HepG2 (cell line): ENCODE measurements around the gene CYP4X1. TPM values are rescaled to one million over a fixed set of nuclear protein-coding genes. Genes with fewer than 3 reads are reported as not detected.

ENCODE experiments used
- ATAC-seq: fragments of 200-7000 bp; cut with Tn5 transposase; 3 replicates; pipeline ENCODE4 v1.9.1; 2020; ENCODE audit warnings: mild to moderate bottlenecking, moderate library complexity
- BruUV-seq: library from RNA; stranded (reverse); fragments of 400-500 nt; replicated peaks from 2 replicates; lab custom pipeline; 2021; lab: Mats Ljungman, UMichigan
- CTCF ChIA-PET: fragments of 300-600 bp; formaldehyde crosslinking; extraction: SDS; loops from one replicate; lab custom pipeline; 2021; ENCODE audit warnings: low total read pairs, inconsistent platforms, low intra/inter-chr PET ratio; lab: Yijun Ruan, JAX
- POLR2A ChIA-PET: fragments of 350-600 bp; sonication (Branson Sonifier 250); formaldehyde crosslinking; loops from one replicate; lab custom pipeline; 2020; ENCODE audit warnings: antibody characterized with exemption, inconsistent platforms; lab: Yijun Ruan, JAX
- DNase-seq: peaks from one replicate; pipeline ENCODE4 v3.0.0-alpha.2; 2015; ENCODE audit warnings: low spot score
- FAIRE-seq: peaks from 3 replicates; lab custom pipeline; 2011; peaks lifted over from hg19 to GRCh38; lab: Jason Lieb, UNC
- H2AFZ ChIP-seq: one replicate; pipeline ENCODE4 v1.6.1; 2011; ENCODE audit warnings: low read length, inconsistent platforms
- H3K27ac ChIP-seq: fragments of 300-600 bp; 3 replicates; pipeline ENCODE4 v1.8.0; 2011; ENCODE audit warnings: mixed run types, mild to moderate bottlenecking, mixed read lengths, low read length, inconsistent platforms; ENCODE audit not compliant: insufficient read depth; ENCODE audit errors: extremely low read length
- H3K27me3 ChIP-seq, 2 experiments: fragments of 200-600 bp in 1 of 2; 2 replicates in 1 of 2; 3 replicates in 1 of 2; pipeline versions ENCODE4 v1.6.0 to v1.8.0; 2011; ENCODE audit warnings: low read length in 2 of 2, mild to moderate bottlenecking in 2 of 2, moderate library complexity in 2 of 2, inconsistent platforms in 1 of 2; ENCODE audit not compliant: insufficient read depth in 2 of 2, control insufficient read depth in 1 of 2
- H3K36me3 ChIP-seq, 2 experiments: fragments of 200-600 bp in 1 of 2; replicated peaks in 1 of 2; 2 replicates in 1 of 2; 3 replicates in 1 of 2; pipeline versions ENCODE4 v1.5.1 to v1.8.0; 2011; ENCODE audit warnings: low read length in 2 of 2, inconsistent platforms in 1 of 2; ENCODE audit not compliant: insufficient read depth in 2 of 2, control insufficient read depth in 1 of 2
- H3K4me1 ChIP-seq: 2 replicates; pipeline ENCODE4 v1.5.1; 2012; ENCODE audit warnings: low read length, inconsistent platforms; ENCODE audit not compliant: insufficient read depth
- H3K4me2 ChIP-seq: 2 replicates; pipeline ENCODE4 v1.6.0; 2011; ENCODE audit warnings: low read depth, low read length, inconsistent platforms
- H3K4me3 ChIP-seq, 3 experiments: fragments of 200-600 bp in 1 of 3; sonication (generic), shearing (Covaris generic) in 1 of 3; replicated peaks in 1 of 3; 2 replicates each; pipeline ENCODE4 v1.5.1; 2011 to 2016; ENCODE audit warnings: low read length in 3 of 3, inconsistent platforms in 2 of 3, low read depth in 2 of 3, mild to moderate bottlenecking in 2 of 3, control low read depth in 1 of 3, mixed read lengths in 1 of 3; ENCODE audit not compliant: insufficient read depth in 1 of 3
- H3K79me2 ChIP-seq: one replicate; pipeline ENCODE4 v1.6.1; 2011; ENCODE audit warnings: low read length, inconsistent platforms; ENCODE audit not compliant: insufficient read depth
- H3K9ac ChIP-seq: 2 replicates; pipeline ENCODE4 v1.6.0; 2011; ENCODE audit warnings: mild to moderate bottlenecking, low read depth, low read length, inconsistent platforms; ENCODE audit not compliant: insufficient read depth
- H3K9me3 ChIP-seq: 2 replicates; pipeline ENCODE4 v1.5.1; 2012; ENCODE audit warnings: mild to moderate bottlenecking, low read length
- H4K20me1 ChIP-seq: 2 replicates; pipeline ENCODE4 v1.6.0; 2011; ENCODE audit warnings: inconsistent platforms, mild to moderate bottlenecking, low read length, moderate library complexity; ENCODE audit not compliant: insufficient read depth
- ELF1 ChIP-seq: sonication (generic); formaldehyde crosslinking; IDR thresholded peaks from 2 replicates; pipeline ENCODE4 v1.4.0; 2020; ENCODE audit warnings: missing genetic modification reagents
- HES4 ChIP-seq: sonication (generic); formaldehyde crosslinking; IDR thresholded peaks from 2 replicates; pipeline ENCODE4 v1.9.0; 2021; ENCODE audit warnings: mild to moderate bottlenecking, missing genetic modification reagents, borderline replicate concordance
- HNF4G ChIP-seq, 2 experiments: sonication (generic) in 1 of 2; formaldehyde crosslinking in 1 of 2; IDR thresholded peaks; 2 replicates each; pipeline versions ENCODE4 v1.4.0 to v1.6.1; 2011 to 2020; ENCODE audit warnings: borderline replicate concordance in 2 of 2, low read depth in 2 of 2, mild to moderate bottlenecking in 2 of 2, low read length in 1 of 2, missing genetic modification reagents in 1 of 2, moderate library complexity in 1 of 2
- KAT2B ChIP-seq: fragments of 150-350 bp; IDR thresholded peaks from 2 replicates; pipeline ENCODE4 v1.6.1; 2014; ENCODE audit warnings: low read depth, low read length, borderline replicate concordance
- KLF13 ChIP-seq: sonication (generic); formaldehyde crosslinking; IDR thresholded peaks from 2 replicates; pipeline ENCODE4 v1.4.0; 2020; ENCODE audit warnings: mild to moderate bottlenecking, missing genetic modification reagents
- MAFG ChIP-seq: sonication (generic); formaldehyde crosslinking; IDR thresholded peaks from 2 replicates; pipeline ENCODE4 v1.5.1; 2020; ENCODE audit warnings: mild to moderate bottlenecking, missing genetic modification reagents
- MTF1 ChIP-seq: sonication (generic); formaldehyde crosslinking; IDR thresholded peaks from 2 replicates; pipeline ENCODE4 v1.5.0; 2020; ENCODE audit warnings: missing genetic modification reagents
- MYNN ChIP-seq: sonication (generic); formaldehyde crosslinking; IDR thresholded peaks from 2 replicates; pipeline ENCODE4 v1.4.0; 2020; ENCODE audit warnings: mild to moderate bottlenecking, low read depth, missing genetic modification reagents
- NR1H2 ChIP-seq: sonication (generic); formaldehyde crosslinking; IDR thresholded peaks from 2 replicates; pipeline ENCODE4 v1.8.1; 2022; ENCODE audit warnings: low read depth, missing genetic modification reagents, borderline replicate concordance
- RARG ChIP-seq: sonication (generic); formaldehyde crosslinking; IDR thresholded peaks from 2 replicates; pipeline ENCODE4 v1.4.0; 2020; ENCODE audit warnings: low read depth, mild to moderate bottlenecking, missing genetic modification reagents
- RFX3 ChIP-seq: IDR thresholded peaks from 2 replicates; pipeline ENCODE4 v1.6.1; 2016; ENCODE audit warnings: missing biosample characterization, missing genetic modification reagents
- SP1 ChIP-seq, 2 experiments: fragments of 450-650 bp in 1 of 2; sonication (generic) in 1 of 2; formaldehyde crosslinking in 1 of 2; IDR thresholded peaks; 2 replicates each; pipeline versions ENCODE4 v1.4.0 to v1.6.1; 2016 to 2020; ENCODE audit warnings: missing genetic modification reagents in 1 of 2
- THAP11 ChIP-seq: IDR thresholded peaks from 2 replicates; pipeline ENCODE4 v1.6.1; 2016; ENCODE audit warnings: missing biosample characterization, missing genetic modification reagents
- UBTF ChIP-seq: sonication (generic); formaldehyde crosslinking; IDR thresholded peaks from 2 replicates; pipeline ENCODE4 v1.4.0; 2020; ENCODE audit warnings: mild to moderate bottlenecking, missing genetic modification reagents
- ZBTB37 ChIP-seq: sonication (generic); formaldehyde crosslinking; IDR thresholded peaks from 2 replicates; pipeline ENCODE4 v1.4.0; 2020; ENCODE audit warnings: mild to moderate bottlenecking, missing genetic modification reagents
- ZFP36L2 ChIP-seq: sonication (generic); formaldehyde crosslinking; IDR thresholded peaks from 2 replicates; pipeline ENCODE4 v1.4.0; 2020; ENCODE audit warnings: missing genetic modification reagents
- ZNF230 ChIP-seq: sonication (generic); formaldehyde crosslinking; IDR thresholded peaks from 2 replicates; pipeline ENCODE4 v1.4.0; 2020; ENCODE audit warnings: mild to moderate bottlenecking, missing genetic modification reagents
- ZNF768 ChIP-seq: sonication (generic); formaldehyde crosslinking; IDR thresholded peaks from 2 replicates; pipeline ENCODE4 v1.4.0; 2020; ENCODE audit warnings: missing genetic modification reagents
- ZSCAN21 ChIP-seq: sonication (generic); formaldehyde crosslinking; IDR thresholded peaks from 2 replicates; pipeline ENCODE4 v1.8.0; 2022; ENCODE audit warnings: mild to moderate bottlenecking, missing genetic modification reagents, moderate library complexity, borderline replicate concordance
- ZSCAN29 ChIP-seq: sonication (generic); formaldehyde crosslinking; conservative IDR thresholded peaks from 2 replicates; pipeline ENCODE4 v1.4.0; 2020; ENCODE audit warnings: mild to moderate bottlenecking, missing genetic modification reagents
- WGBS: methylation state at CpG from one replicate; pipeline ENCODE4 v1.1.6; 2017; ENCODE audit warnings: low lambda C conversion rate; 5-methylcytosine and 5-hydroxymethylcytosine counted together
- in situ Hi-C: cut with HindIII; loops from 2 replicates; pipeline ENCODE4 v1.10.0; 2017; ENCODE audit warnings: low pct_unique_long_range_greater_than_20kb; ENCODE audit not compliant: extremely low pct_ligation_motif_present
- intact Hi-C: fragments of 100-400 bp; cut with micrococcal nuclease; formaldehyde crosslinking; loops from one replicate; pipeline ENCODE4 v1.10.0; 2022; ENCODE audit not compliant: unreplicated experiment
- polyA plus RNA-seq, 8 experiments: library from polyadenylated mRNA; depleted of rRNA in 3 of 8; stranded (reverse) in 7 of 8; unstranded in 1 of 8; fragments of >200 nt; fragmentation: Illumina TruSeq in 4 of 8; extraction: Trizol in 4 of 8; gene quantifications; 2 replicates each; pipeline versions ENCODE4 v1.2.1 to v1.2.3, GENCODE V29; 2011 to 2016; ENCODE audit warnings: low read depth in 4 of 8, missing spikeins in 1 of 8, mixed read lengths in 1 of 8; ENCODE audit not compliant: insufficient read depth in 1 of 8
- total RNA-seq, 5 experiments: library from RNA; depleted of rRNA; stranded (reverse); fragments of >200 nt; fragmentation: Illumina TruSeq; extraction: Trizol; gene quantifications; 2 replicates each; pipeline ENCODE4 v1.2.3, GENCODE V29; 2016; ENCODE audit warnings: low read depth in 1 of 5

CYP4X1 gene
- total and polyA plus RNA-seq, 2 of the 13 experiments (the other 11 are each of a cell fraction or from before 2014, with no cell fraction given) = 0.07 TPM; not detected in 1

- Histone ChIP-seq H4K20me1 (no peaks in the 10 kb centered on the region), H3K79me2 (no peaks in the 10 kb centered on the region), H3K4me1 (no peaks in the 10 kb centered on the region), H3K36me3 (no peaks in the 10 kb centered on the region), H3K9me3 (no peaks in the 10 kb centered on the region), H3K9ac (no peak overlapping the region), H2AFZ (no peak overlapping the region), H3K4me2 (no peak overlapping the region), H3K27me3 (no peaks in the 10 kb centered on the region; a peak in 2 of 5 replicates), H3K27ac (no peak overlapping the region), H3K4me3 (no peak overlapping the region)
- intact Hi-C loops (no loop called here), in situ Hi-C loops (no loop called here)
- no TSS peak for BruUV-seq
- FAIRE-seq (no peak), ATAC-seq (no peak), DNase-seq (no peak)
- CTCF ChIA-PET = no interaction called here
- TF ChIP-seq SP1 (IDR thresholded peaks at IDR 0.05) (no peak), SP1 (CRISPR knock-in tag; IDR thresholded peaks at IDR 0.05) (no peak), ZSCAN29 (CRISPR knock-in tag) (no peak), ZFP36L2 (CRISPR knock-in tag) (no peak), ZSCAN21 (no peak), RARG (CRISPR knock-in tag) (no peak), NR1H2 (CRISPR knock-in tag) (no peak), MTF1 (CRISPR knock-in tag) (no peak), HES4 (CRISPR knock-in tag) (no peak), KAT2B (no peak), ELF1 (no peak), HNF4G (IDR thresholded peaks at IDR 0.05; ENCODE audit: borderline replicate concordance, low read depth, low read length) (no peak), HNF4G (CRISPR knock-in tag; IDR thresholded peaks at IDR 0.05; ENCODE audit: borderline replicate concordance, low read depth) (no peak), RFX3 (CRISPR knock-in tag) (no peak), MAFG (CRISPR knock-in tag) (no peak), UBTF (CRISPR knock-in tag) (no peak), ZNF768 (no peak), KLF13 (CRISPR knock-in tag) (no peak), THAP11 (CRISPR knock-in tag) (no peak), MYNN (no peak), ZBTB37 (CRISPR knock-in tag) (no peak), ZNF230 (CRISPR knock-in tag) (no peak)
- WGBS = 0% methylated on average over 2 of the region's 3 CpGs
- POLR2A ChIA-PET = no interaction called here
Measured at GRCh38 chr1:46983830-46984586, 39.5 kb upstream of the CYP4X1 start.
